GM21360 (cell line): ENCODE results near the gene MANF.
A peak's percentile ranks its signal among the peaks of the same experiment; 100 is the strongest.

Experiments used
- ATAC-seq: cut with Tn5 transposase; IDR thresholded peaks from one replicate; pipeline ENCODE4 v1.9.1; 2021; ENCODE audit warnings: mild to moderate bottlenecking, moderate library complexity; ENCODE audit not compliant: unreplicated experiment

MANF gene

DNA sequence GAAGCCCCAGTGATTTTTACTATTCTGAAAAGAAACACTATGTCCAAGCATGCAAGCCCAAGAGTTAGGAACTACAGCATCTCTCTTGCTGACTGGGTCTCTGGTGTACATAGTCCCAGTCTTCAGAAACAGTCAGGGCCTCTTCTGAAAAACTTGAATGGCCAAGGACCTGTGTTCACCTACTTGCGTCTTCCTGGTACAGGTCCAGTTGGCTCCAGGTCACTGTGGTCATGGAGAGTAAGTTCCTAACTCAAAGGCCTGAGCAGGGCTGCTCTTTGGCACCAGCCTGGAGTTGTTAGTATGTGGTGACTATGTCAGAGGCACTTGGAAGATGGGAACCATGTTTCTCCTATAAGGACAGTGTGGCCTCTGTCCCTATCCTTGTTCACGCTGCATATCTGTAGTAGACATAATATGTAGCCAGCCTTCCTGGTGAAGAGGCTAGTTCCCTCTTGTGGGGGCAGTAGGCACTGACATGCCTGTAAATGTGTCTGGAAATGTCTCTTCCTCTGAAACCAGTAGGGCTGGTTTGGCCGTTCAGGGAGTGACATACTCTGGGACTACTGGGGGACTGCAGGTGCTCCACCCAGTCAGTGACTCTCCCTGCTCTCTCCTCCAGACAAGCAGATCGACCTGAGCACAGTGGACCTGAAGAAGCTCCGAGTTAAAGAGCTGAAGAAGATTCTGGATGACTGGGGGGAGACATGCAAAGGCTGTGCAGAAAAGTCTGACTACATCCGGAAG is 3.4 kb downstream of the MANF start:
- no peak for ATAC-seq

DNA sequence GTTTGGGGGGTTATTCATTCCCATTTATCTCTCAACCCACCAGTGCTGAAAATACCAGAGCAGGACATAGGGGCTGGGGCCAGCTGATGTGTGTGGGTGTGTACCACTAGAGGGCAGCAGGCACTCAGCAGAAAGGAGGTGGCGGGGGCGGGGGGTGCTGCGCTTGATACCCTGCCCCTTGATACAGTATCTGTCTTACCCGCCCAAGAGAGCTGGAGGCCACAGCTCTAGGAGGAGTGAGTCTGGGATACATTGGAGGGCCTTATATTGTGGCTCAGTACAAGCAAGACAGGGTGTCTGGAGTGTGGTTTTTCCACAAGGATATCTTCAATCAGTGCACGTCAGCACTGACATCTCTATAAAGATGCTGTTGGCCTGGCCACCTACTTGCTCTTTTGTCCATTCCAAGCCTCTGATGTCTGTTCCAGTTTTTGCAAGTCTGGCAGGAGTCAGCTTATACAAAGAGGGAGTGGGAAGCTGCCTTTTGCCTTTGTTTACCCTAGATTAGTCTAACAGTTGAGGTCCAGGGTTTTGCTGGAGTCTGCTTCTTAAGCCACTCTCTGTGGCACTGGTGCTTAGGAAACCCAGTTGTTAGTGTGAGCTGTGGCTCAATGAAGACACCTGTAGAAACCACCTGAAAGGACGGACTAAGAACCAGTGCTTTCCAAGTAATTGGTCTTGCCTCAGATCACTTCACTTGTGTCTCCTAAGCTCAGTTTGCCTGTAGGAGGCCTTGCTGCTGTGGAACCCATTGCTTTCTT is 4.5 kb downstream of the MANF start:
- no peak for ATAC-seq

DNA sequence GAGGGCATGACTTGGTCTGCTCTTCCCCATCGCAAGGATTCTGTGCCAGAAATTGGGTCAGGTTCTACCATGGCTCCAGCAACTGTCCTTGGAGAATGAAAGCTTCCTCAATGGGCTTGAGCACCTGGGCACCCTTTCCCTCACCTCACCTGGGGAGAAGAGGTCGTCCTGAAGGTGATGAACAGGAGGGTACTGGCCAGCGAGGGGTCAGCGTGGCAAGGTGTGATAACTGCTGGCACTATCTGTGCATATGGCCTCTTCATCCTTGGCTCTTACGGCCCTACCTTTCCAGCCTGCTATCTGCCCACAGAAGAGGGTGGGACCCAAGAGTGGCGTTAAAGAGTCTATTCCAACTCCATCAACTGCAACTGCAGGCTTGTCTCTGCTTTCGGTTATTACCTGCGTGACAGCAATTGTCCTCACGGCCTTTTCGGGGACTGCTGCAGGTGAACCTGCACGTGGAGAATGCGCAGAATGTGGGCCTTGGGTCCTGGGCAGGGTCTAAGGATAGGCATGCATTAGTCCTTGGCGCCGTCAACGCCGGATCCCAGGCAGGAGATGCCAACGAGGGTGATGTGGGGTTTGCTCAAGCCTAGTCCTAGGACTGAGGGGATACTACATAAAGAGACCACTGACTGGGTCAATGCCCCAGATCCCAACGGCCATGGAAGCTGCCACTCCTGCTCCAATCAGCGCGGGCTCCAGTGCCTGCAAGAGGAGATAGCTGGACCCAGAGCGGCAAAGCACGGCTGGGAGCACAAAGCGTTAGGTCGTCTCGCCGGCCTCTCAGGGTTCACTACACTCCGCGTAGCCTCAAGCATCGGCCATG is 5.4 kb downstream of the MANF start:
- no peak for ATAC-seq

DNA sequence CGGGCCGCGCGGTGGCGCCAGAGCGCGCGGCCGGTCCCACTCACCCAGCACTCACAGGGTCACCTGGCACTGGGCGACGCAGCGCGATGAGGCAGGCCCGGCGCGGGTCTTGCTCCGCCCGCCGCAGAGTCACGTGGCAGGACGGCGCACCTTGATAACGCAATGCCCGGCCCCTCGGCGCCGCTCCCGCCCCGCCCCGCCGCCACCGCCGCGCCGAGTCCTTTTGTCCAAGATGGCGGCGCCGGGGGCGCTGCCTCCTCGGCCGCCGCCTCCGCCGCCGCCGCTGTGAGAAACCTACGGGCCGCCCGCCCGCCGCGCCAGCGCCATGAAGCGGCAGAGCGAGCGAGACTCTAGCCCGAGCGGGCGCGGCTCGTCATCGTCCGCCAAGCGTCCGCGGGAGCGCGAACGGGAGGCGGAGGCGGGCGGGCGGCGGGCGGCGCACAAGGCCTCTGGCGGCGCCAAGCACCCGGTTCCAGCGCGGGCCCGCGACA is 6.0 kb downstream of the MANF start, which contains the start of gene RBM15B:
Gene RBM15B (plus strand): TSS at position 211 of the 491 bp plus-strand sequence. CDS start 115 bp downstream, at position 326.
- peak; percentile 83 for ATAC-seq

DNA sequence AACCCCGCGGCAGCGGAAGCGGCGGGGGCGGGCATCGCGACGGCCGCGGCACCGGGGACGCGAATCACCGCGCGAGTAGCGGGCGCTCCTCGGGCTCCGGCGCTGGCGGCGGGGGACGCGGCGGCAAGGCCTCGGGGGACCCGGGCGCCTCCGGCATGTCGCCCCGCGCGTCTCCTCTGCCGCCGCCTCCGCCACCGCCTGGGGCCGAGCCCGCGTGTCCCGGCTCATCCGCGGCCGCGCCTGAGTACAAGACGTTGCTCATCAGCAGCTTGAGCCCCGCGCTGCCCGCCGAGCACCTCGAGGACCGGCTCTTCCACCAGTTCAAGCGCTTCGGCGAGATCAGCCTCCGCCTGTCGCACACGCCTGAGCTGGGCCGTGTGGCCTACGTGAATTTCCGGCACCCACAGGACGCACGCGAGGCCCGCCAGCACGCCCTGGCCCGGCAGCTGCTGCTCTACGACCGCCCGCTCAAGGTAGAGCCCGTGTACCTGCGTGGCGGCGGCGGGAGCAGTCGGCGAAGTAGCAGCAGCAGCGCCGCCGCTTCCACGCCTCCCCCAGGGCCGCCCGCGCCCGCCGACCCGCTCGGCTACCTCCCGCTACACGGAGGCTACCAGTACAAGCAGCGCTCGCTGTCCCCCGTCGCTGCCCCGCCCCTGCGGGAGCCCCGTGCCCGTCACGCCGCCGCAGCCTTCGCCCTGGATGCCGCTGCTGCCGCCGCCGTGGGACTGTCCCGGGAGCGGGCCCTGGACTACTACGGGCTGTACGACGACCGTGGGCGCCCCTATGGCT is 6.7 kb downstream of the MANF start:
- ATAC-seq = peak; percentile 10

DNA sequence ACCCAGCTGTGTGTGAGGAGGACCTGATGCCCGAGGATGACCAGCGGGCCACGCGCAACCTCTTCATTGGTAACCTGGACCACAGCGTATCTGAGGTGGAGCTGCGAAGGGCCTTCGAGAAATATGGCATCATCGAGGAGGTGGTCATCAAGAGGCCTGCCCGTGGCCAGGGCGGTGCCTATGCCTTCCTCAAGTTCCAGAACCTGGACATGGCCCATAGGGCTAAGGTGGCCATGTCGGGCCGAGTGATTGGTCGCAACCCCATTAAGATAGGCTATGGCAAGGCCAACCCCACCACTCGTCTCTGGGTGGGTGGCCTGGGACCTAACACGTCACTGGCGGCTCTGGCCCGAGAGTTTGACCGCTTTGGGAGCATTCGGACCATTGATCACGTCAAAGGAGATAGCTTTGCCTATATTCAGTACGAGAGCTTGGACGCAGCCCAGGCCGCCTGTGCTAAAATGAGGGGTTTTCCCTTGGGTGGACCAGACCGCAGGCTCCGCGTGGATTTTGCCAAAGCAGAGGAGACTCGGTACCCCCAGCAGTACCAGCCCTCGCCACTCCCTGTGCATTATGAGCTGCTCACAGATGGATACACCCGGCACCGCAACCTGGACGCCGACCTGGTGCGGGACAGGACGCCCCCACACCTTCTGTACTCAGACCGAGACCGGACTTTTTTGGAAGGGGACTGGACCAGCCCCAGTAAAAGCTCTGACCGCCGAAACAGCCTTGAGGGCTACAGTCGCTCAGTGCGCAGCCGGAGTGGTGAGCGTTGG is 7.5 kb downstream of the MANF start:
- ATAC-seq = no peak

DNA sequence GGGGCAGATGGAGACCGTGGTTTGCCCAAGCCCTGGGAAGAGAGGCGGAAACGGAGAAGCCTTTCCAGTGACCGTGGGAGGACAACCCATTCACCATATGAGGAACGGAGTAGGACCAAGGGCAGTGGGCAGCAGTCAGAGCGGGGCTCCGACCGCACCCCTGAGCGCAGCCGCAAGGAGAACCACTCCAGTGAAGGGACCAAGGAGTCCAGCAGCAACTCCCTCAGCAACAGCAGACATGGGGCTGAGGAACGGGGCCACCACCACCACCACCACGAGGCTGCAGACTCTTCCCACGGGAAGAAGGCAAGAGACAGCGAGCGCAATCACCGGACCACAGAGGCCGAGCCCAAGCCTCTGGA is 8.0 kb downstream of the MANF start:
- ATAC-seq = no peak

DNA sequence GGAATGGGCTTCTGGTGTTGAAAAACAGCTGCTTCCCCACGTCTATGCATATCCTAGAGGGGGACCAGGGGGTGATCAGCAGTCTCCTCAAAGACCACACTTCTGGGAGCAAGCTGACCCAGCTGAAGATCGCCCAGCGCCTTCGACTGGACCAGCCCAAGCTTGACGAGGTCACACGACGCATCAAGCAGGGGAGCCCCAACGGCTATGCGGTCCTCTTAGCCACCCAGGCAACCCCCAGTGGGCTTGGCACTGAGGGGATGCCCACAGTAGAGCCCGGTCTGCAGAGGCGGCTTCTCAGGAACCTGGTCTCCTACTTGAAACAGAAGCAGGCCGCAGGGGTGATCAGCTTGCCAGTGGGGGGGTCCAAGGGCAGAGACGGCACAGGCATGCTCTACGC is 8.5 kb downstream of the MANF start:
- no peak for ATAC-seq

DNA sequence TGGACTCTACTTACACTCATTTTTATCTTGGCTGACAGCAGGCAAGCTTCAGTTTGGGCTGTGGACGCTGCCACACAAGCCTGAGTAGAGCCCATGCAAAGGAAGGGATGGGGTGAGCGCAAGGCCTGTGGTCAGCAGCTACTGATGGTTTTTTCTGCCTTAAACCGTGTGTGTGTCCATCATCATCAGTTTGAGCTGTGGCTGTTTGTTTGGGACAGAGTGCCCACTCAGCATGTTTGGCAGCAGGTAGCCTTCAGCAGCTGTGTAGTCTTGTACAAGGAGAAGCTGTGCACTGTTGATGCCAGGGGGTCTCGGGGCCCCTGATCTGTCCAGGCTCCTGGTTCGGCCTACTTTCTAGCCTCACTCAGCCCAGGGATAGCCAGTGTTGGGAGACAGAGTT is 9.4 kb downstream of the MANF start:
- ATAC-seq = no peak

DNA sequence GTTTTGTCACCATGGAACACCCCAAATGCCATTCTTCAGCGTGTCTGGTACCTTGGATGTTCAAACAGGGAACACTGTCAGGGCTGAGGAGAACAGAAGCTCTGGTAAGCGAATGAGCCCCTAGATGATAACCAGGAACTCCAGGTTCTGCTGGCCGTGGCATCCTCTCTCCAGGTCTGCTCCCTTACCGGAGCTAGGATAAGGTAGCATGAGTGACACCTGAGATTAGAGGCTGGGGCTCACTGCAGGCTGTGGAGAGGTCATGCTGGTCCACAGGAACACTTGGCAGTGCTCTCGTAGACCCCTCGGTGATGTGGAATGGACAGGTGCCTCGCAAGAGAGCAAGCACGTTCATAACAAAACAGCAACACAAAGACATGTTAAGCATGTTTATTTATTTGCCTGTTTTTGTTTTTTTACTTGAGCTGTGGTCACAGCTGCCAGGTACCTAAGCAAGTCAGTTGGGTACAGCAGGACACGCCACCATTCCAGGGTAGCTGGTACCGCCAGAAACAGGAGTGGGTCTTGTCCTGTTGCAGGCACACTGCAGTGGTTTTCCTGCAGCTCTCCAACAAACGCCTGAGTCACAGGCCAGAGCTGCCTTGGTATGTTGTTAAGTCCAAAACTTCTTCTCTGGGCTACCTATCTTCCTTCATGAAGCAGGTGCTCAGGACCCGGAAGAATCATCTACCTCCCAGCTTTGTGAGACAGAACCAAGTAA is 10.6 kb downstream of the MANF start:
- no peak for ATAC-seq

DNA sequence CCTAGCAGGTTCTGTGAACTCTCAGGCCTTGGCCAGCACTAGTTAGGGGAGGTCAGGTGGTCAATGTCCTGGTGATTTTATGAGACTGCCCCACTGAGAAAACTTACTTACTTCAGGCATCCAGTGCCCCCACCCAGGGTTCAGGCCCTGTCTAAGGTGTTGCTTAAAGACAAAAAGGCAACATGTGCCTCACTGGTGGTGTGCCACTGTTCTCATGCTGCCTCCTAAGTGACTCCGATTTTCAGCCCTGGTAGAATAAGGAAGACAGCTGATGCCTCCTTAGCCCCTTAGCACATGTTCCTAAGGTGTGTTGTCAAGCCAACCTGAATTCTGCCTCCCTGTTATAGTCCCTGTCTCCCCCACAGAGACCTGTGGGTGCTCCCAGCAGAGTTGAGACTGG is 11.3 kb downstream of the MANF start:
- no peak for ATAC-seq

DNA sequence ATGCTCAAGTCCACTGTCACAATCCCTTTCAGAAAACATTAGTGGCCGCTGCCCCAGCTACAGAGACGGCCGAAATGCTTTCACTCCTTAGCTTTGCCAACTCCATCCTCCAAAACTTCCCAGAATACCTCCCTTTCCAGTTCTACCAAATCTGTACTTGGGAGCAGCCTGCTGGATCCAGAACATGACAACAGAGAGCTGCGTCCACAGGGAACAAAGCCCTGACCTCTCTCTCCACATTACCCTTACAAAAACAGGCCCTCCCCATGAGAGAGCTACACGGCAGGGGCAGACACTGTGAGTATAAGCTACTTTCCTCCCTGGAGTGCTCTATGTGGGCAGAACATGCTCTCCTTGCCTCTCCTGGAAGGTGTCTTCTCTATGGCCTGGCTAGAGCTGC is 12.3 kb downstream of the MANF start:
- ATAC-seq = no peak

DNA sequence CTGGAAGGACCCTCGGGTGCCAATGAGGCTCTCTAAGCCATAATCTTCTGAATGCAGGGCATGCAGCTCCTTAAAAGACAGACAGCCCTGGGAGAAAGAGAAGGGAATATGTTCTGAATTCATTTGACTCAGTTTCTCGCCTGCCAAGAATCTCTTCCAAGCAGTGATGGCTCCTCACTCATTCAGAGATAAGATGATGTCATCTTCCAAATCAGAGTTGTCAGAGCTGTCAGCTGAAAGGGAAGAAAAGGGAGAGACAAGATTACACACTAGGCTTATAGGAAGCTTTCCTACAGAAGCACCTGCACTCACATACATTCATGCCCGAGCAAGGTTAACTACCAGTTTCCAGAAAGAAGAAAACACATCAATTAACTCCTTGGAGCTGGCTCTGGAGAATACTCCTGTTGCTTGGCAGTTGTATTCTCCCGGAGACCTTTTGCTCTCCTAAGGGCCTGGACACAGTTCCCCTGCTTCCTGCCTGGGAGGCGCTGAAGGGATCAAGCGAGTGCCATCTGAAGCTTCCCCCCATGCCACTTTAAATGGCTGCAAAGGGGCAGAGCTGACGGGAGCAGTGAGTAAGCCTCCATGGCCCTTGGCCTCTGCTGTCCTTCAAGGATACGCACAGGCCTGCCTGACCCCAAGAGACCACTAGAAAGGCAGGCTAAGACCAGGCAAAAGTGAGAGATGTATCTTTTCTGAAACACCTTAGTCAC is 13.7 kb downstream of the MANF start:
- no peak for ATAC-seq

DNA sequence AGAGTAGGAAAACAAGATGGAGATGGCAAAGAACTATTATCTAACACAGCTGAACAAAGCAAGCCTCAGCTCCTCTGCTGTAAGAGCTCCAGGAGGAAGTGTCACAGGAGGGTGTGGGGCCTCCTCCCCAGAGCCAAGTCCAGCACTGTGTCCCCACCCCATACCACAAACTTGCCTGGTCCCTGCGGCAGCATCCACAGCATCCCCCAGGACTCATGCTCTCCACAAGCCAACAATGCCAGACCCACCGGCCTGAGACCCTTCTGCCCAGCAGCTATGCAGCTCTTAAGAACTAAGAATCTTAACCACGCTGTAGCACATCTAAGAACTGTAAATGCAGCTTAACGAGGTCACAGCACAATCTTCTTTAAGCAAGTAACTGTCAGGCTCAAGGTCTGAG is 15.1 kb downstream of the MANF start:
- no peak for ATAC-seq

DNA sequence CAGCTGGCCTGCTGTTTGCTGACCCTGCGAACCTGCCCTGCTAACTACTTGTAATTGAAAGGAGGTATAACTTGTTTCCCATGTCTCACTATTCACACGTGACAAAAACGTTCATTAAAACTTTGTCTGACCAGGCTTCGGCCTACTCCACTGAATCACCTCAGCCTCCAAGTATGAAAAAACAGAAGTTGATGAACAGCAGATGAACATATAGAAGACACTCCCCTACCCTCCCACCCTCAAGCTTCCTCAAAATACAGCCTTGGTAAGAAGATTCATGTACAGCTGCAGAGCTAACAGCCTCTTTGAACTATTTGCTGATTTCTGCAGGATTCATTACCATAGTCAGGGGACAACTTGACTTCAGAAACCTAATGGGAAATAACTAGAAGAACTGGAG is 16.6 kb downstream of the MANF start:
- ATAC-seq = no peak

DNA sequence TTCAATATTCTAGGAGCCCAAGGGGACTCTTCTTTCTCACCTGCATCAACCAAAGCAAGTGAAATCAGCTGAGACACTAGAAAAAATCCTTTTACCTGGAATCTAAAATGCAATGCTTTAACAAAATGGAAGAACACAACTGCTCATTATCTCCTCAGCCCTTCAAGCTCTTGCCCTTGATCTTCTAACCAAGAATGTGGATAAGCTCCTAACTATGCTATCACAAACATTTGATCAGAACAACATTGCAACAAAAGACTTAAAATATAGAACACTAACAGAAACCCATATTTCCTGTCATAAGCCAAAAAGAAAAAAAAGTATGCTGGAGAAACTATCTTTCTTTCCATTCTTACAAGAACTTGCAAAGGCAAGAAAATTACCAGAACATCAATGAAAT is 18.6 kb downstream of the MANF start:
- ATAC-seq = no peak

DNA sequence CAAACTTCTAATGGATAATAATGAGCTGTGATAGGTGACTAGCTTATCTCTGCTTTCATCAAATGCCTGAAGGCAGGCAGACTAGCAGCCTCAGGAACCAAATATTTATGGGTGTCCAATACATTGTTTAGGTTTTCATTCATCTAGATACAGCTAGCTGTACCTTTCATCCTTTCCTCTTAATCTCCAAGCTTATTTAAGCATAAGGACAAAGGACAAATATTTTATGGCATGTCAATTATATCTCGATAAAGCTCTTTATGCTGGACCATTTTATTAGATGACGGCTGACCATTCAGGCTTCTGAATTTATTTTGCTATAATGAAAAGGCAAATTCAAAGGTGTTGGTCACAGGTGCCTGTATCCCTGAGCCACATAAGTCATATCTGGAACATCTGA is 22.9 kb downstream of the MANF start:
- ATAC-seq = no peak

DNA sequence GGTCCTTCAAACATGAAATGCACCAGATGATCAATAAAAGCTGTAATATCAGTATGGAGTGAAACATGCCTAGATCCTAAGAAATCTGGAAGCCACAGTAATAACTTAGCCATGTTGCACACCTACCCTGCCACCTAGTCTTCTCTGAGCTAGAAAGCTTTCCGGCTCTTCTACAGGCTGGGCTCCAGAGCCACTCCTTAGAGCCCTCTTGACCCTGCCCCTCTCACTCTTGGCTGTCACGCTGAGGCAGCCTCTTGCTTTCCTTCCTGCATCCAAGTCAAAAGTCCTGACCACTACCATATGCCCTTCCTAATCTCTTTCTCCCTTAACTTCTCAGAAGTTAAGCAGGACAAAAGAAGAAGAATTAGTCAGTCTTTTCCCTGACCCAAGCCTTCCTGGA is 23.7 kb downstream of the MANF start:
- ATAC-seq = no peak

DNA sequence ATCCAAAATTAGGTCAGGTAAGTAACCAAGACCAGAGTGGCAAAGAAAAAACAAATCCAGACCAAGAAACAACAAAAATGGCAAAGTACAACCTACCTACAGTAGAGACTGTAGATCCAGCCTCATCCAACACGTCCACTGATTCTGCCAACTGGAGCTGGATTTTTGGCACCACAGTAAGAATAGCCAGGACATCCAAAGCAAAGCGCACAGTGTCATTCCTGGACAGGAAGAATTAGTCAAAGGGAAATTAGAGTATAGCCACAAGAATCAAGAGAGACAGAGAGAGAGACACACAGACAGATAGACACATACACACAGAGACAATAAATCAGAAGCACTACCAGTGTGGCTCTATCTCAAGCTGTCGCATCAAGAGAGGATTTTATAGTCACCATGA is 37.1 kb downstream of the MANF start:
- no peak for ATAC-seq
